Stimulated activated CD4-positive, alpha-beta T cell treated with anti-CD3 and anti-CD28 coated beads, TNF-alpha, amount 100 ng/mL, for 48 hours (primary cell): ENCODE measurements around the gene CYP1A2.
"Not testable (repeated sequence)": the region's sequence is repeated elsewhere in the genome, so short reads cannot be mapped to it uniquely, and the experiment has no call there.

Source experiments
- DNase-seq, 3 donors: peaks; one replicate each; pipeline ENCODE4 v3.0.0-alpha.2; 2020; ENCODE audit warnings: low read depth in 3 of 3

Gene CYP1A2

DNA sequence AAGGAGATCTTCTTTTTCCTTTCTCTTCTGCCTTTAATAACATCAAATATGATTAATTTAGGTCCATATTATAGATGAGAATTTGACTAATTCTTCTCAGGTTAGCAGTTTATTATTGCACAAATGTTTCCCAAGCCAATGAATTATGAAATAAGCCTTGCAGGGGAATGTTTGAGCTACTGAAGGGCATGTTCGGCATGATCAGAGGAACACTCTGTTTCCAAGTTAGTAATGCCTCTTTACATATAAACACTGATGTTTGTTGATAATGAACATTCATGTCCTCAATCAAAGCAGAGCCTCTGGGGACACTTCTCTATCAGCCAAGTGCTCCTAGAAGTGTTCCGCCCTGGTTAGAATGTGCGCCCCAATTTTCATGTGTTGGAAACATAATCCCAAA lies 13.3 kb upstream of the CYP1A2 start:
- DNase-seq: no peak

DNA sequence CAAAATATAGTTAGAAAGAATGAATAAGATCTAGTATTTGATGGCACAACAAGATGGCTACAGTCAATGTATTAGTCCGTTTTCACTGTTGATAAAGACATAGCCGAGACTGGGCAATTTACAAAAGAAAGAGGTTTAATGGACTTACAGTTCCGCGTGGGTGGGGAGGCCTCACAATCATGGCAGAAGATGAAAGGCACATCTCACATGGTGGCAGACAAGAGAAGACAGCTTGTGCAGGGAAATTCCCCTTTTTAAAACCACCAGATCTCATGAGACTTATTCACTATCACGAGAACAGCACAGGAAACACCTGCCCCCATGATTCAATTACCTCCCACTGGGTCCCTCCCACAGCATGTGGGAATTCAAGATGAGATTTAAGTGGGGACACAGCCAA lies 10.4 kb upstream of the CYP1A2 start:
- DNase-seq: not testable (repeated sequence)

DNA sequence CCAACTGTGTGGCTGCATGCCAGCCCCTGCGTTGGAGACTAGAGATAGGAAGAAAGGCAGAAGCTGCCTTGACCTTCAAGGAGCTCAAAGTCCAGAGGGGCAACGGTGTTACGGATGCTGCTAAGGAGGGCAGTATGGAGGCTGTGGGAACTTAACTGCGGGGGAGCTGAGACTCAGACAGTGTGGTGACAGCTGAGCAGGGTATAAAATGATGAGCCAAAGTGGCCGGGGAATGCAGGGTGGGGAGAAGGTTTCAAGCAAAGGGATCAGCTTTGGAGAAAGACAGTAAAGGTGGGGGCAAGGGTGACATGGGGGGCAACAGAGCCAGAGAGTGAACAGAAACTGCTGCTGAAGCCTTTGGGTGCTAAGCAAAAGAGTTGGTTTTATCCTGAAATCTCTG lies 6.2 kb upstream of the CYP1A2 start:
- no peak for DNase-seq

DNA sequence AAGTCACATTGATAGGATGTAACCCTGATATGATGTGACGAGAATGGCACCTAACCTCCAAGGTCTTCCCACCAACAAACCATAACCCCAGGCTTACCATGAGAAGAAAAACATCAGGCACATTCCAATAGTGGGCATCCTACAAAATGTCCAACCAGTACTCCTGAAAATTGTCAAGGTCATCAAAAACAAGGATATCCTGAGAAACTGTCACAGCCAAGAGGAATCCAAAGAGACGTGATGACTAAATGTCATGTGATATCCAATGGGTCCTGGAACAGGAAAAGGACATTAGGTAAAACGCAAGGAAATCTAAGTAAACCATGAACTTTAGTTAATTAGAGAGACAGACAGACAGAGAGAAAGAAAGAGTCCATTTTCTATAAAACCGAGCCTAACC lies 2.3 kb upstream of the CYP1A2 start:
- no peak for DNase-seq

DNA sequence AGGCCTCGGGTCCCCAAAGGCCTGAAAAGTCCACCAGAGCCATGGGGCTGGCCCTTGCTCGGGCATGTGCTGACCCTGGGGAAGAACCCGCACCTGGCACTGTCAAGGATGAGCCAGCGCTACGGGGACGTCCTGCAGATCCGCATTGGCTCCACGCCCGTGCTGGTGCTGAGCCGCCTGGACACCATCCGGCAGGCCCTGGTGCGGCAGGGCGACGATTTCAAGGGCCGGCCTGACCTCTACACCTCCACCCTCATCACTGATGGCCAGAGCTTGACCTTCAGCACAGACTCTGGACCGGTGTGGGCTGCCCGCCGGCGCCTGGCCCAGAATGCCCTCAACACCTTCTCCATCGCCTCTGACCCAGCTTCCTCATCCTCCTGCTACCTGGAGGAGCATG lies 1.2 kb downstream of the CYP1A2 start:
- DNase-seq: no peak

GRCh38 chr15:74750751-74751150 lies 2.1 kb downstream of the CYP1A2 start:
- DNase-seq: no peak

DNA sequence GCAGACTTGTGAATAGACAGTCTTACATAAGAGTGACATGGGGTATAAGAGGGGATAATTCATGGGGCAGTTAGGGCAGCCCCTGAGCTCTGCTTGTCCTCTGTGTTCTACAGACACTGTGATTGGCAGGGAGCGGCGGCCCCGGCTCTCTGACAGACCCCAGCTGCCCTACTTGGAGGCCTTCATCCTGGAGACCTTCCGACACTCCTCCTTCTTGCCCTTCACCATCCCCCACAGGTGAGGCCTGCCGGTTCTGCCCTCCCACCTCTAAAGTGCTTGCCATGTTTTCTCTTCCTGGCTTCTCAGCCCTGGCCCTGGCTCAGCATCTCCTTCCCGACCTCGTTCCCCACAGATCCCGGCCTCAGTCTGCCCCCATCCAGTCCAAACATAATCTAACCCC lies 3.4 kb downstream of the CYP1A2 start:
- DNase-seq: no peak

GRCh38 chr15:74752531-74752930 lies 3.9 kb downstream of the CYP1A2 start:
- no peak for DNase-seq

GRCh38 chr15:74754593-74755215 lies 6.1 kb downstream of the CYP1A2 start:
- no peak for DNase-seq

DNA sequence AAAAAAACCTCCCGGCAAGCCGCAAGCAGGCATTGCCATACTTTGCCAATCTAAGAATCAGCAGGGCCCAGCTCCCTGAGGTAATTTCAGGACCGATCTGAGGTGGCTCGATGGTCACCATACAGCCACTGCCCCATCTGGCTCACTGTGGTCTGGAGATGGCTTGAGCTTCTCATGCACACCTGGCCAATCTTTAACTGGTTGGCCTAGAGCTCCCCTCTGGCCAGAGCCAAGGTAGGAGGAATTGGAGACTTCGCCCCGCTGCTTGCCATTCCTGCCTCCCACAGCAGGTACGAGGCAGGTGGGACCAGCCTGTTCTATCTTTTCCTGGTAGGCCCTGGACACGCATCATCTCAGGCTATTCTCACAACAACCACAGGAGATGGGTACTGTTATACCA lies 10.1 kb downstream of the CYP1A2 start:
- no peak for DNase-seq

DNA sequence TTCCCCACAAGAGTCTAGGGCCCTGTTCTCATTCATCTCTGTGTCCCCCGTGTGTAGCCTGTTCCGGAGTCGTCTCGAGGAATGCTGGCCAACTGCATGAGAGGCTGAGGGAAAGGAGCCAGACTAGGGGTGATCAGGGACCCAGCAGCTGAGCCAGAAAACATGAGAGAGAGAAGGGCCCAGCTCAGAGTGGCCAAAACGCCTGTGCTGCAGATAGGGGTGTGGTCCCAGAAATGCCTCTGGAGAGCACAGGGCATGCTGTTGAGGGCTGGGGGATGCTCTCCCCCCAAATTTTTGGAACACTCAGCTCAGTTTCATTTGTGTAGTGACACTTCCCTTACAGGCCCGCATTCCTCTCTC lies 14.1 kb downstream of the CYP1A2 start:
- DNase-seq: no peak

DNA sequence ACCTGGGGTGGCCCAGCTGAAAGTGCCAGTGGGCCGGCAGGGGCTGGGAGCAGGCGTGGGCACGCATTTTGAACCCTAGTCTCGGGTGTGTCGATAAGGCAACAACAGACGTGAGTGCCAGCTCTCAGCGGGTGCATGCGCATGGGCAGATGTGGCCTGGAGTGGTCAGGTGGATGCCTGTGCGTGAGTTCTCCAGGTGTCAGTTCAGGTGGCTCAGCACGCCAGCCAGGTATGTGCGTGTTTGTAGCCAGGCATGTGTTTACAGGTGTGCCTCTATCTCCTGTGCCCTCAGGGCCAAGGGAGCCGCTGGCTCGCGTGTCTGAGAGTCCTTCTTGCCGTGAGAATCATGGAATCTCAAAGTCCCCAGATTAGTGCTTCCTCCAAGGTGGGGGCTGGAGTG lies 14.8 kb downstream of the CYP1A2 start:
- DNase-seq: no peak

- DNase-seq: no peak
These were observed 18.8 kb downstream of the CYP1A2 start for GRCh38 chr15:74767167-74768098.

DNA sequence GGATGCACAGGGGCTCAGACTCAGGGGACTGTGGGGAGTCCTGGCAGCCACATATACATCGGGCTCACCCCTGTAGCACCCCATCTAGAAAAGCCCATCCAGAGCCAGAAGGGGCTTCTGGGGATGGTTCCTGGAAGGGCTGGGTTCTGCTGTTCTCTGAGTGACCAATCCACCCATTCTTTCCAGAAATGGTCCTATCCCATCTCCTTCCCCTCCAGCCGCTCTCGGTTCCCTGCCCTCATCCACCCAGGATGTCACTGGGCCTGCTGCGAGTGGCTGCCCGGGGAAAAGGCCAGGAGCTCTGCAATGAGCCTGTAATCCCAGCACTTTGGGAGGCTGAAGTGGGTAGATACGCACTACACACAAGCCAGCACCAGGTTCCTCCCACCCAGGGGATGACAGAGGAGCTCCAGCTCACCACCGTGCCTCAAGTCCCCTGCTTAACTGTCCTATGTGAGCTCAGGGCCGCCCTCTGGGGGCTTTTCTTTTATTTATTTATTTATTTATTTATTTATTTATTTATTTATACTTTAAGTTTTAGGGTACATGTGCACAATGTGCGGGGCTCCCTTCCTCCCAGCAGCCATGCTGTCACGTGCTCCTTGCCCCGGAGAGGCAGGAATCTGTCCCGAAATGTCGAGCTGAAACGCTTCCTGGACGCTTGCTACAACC lies 19.6 kb downstream of the CYP1A2 start:
- no peak for DNase-seq

- DNase-seq: no peak
These were observed 20.2 kb downstream of the CYP1A2 start for GRCh38 chr15:74768771-74769342.

DNA sequence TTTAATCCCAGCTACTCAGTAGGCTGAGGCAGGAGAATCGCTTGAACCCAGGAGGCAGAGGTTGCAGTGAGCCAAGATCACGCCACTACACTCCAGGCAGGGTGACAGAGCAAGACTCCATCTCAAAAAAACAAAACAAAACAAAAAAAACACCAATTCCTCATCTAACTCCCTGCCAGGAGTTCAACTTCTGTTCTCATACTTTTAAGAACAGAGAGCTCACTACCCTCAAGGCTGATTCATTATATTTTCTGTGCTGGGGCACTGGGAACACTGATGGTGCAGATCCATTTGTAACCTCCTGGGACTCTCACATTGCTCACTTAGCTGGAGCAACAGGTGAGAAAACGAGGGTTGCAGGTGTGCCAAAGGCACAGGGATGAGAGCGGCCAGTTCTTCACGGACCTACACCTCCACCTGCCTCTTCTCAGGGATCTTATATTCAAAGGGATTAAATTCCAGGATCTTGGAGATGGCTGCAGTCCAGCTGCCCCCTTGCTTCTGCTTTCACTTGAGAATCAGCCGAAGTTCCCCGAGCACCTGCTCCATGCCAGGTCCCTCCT lies 20.9 kb downstream of the CYP1A2 start:
- no peak for DNase-seq

DNA sequence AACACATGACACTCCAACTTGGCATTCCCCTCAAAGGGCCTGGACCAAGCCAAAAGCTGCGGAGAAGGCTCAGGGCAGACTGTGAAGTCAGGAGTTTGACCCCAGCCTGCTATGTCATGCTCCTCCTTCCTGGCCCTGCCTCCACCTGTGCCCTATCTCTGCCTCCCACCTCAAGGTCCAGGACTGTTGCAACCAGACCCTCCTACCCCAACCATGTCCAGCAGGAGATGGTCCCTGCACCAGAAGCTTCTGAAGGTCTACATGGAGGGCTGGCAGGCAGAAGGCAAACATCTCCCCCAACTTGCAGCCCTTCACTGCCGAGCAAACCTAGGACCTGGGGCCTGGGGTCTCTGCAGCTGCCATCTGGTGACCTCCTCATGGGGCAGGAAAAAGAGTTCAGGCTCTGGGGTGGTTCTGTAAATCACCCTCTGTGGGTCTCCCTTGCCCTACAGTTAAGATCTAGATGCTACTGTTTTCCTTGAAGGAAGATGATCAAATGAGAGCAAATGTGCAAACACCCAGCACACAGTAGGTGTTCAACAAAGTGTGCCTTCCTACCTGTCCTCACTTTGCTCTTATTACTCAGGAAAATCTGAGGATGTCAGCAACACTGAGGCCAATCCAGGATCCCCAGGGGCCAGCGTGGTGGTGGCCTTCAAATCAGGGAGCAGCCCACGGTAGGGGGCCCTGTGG lies 21.7 kb downstream of the CYP1A2 start:
- no peak for DNase-seq

GRCh38 chr15:74773329-74773728 lies 24.7 kb downstream of the CYP1A2 start:
- DNase-seq: no peak

- DNase-seq: no peak
These were observed 25.1 kb downstream of the CYP1A2 start for GRCh38 chr15:74773731-74774252.

GRCh38 chr15:74775132-74775562 lies 26.5 kb downstream of the CYP1A2 start:
- no peak for DNase-seq

- no peak for DNase-seq
These were observed 27.2 kb downstream of the CYP1A2 start for GRCh38 chr15:74775894-74776293.
